Measurements from ENCODE around the gene VAV2. TPM values are rescaled to one million over a fixed set of nuclear protein-coding genes. Genes with fewer than 3 reads are reported as not detected.

VAV2 gene
- total RNA-seq, 4 donors from 2014 or later: 4.7 to 42.2 (median 15.8) TPM

- Histone ChIP-seq H3K27me3 (no peaks in the 10 kb centered on the region), H3K4me1 (no peaks in the 10 kb centered on the region), H3K36me3 (no peaks in the 10 kb centered on the region), H3K9me3 (peaks cover 0 to 5% of the 10 kb centered on the region in 2 donors), H3K27ac (no peak overlapping the region), H3K4me3 (no peak overlapping the region)
- DNase-seq: no peak
- TF ChIP-seq CTCF (IDR thresholded peaks at IDR 0.05): no peak
- TF ChIP-seq POLR2A (IDR thresholded peaks at IDR 0.05): no peak
- intact Hi-C loops (cut with DNase I; ENCODE audit: low total_unique reads): no loop called here
These were observed 216.8 kb downstream of the VAV2 start for GRCh38 chr9:133775291-133775690.

GRCh38 chr9:133774799-133775198 lies 217.3 kb downstream of the VAV2 start:
- H3K27ac ChIP-seq: no peak overlapping the region
- no peaks in the 10 kb centered on the region for H3K27me3 ChIP-seq
- H3K36me3 ChIP-seq: no peaks in the 10 kb centered on the region
- no peaks in the 10 kb centered on the region for H3K4me1 ChIP-seq
- TF ChIP-seq CTCF (IDR thresholded peaks at IDR 0.05): no peak
- no peak for TF ChIP-seq POLR2A (IDR thresholded peaks at IDR 0.05)
- peaks cover 0 to 5% of the 10 kb centered on the region in 2 donors for H3K9me3 ChIP-seq
- DNase-seq: no peak
- intact Hi-C loops (cut with DNase I; ENCODE audit: low total_unique reads): no loop called here
- H3K4me3 ChIP-seq: no peak overlapping the region

GRCh38 chr9:133773889-133774655 lies 218.1 kb downstream of the VAV2 start:
- H3K27me3 ChIP-seq: no peaks in the 10 kb centered on the region
- H3K36me3 ChIP-seq: no peaks in the 10 kb centered on the region
- intact Hi-C loops (cut with DNase I; ENCODE audit: low total_unique reads): no loop called here
- peaks cover 0 to 5% of the 10 kb centered on the region in 2 donors for H3K9me3 ChIP-seq
- TF ChIP-seq CTCF (IDR thresholded peaks at IDR 0.05) (no peak), POLR2A (IDR thresholded peaks at IDR 0.05) (no peak)
- no peak overlapping the region for H3K4me3 ChIP-seq
- no peak overlapping the region for H3K27ac ChIP-seq
- no peaks in the 10 kb centered on the region for H3K4me1 ChIP-seq
- DNase-seq: no peak

- intact Hi-C loops (cut with DNase I; ENCODE audit: low total_unique reads): no loop called here
- H3K27me3 ChIP-seq: no peaks in the 10 kb centered on the region
- peak in 1 of 2 donors; percentile 2 for DNase-seq
- H3K9me3 ChIP-seq: peaks cover 0 to 7% of the 10 kb centered on the region in 2 donors
- no peaks in the 10 kb centered on the region for H3K36me3 ChIP-seq
- H3K4me1 ChIP-seq: no peaks in the 10 kb centered on the region
- TF ChIP-seq POLR2A (IDR thresholded peaks at IDR 0.05) (no peak), CTCF (IDR thresholded peaks at IDR 0.05) (no peak)
- H3K4me3 ChIP-seq: no peak overlapping the region
- H3K27ac ChIP-seq: no peak overlapping the region
These were observed 219.5 kb downstream of the VAV2 start for GRCh38 chr9:133772581-133772980.

Data from uterus (tissue), 4 donors.